OCI-LY3 (cell line): ENCODE measurements around the gene TMCC1.

Experiments
- H2AFZ ChIP-seq: fragments of 200-600, 300-600 bp; shearing (Covaris generic); 2 replicates; pipeline ENCODE4 v1.6.0; 2014; ENCODE audit warnings: antibody characterized with exemption, low read depth, low read length
- H3K27ac ChIP-seq: fragments of 200-600, 300-600 bp; sonication (generic); 2 replicates; pipeline ENCODE4 v1.5.1; 2014; ENCODE audit warnings: mild to moderate bottlenecking, low read length, moderate library complexity, mixed read lengths
- H3K27me3 ChIP-seq: fragments of 200-600, 300-600 bp; sonication (generic); 2 replicates; pipeline ENCODE4 v1.6.1; 2014; ENCODE audit warnings: low read depth, low read length, mixed read lengths
- H3K36me3 ChIP-seq: fragments of 200-600, 300-600 bp; sonication (generic); replicated peaks from 2 replicates; pipeline ENCODE3; 2014; ENCODE audit warnings: low read depth, low read length, mixed read lengths
- H3K4me1 ChIP-seq: fragments of 300-600, 200-600 bp; sonication (generic); 2 replicates; pipeline ENCODE4 v1.6.1; 2014; ENCODE audit warnings: low read length, mixed read lengths
- H3K4me2 ChIP-seq: fragments of 200-600, 300-600 bp; sonication (generic); 2 replicates; pipeline ENCODE4 v1.6.1; 2014; ENCODE audit warnings: low read length, mixed read lengths
- H3K4me3 ChIP-seq: fragments of 300-600, 200-600 bp; sonication (generic); 2 replicates; pipeline ENCODE4 v1.5.1; 2014; ENCODE audit warnings: antibody characterized with exemption, mild to moderate bottlenecking, low read length, moderate library complexity
- H3K79me2 ChIP-seq: fragments of 300-600, 200-600 bp; shearing (Covaris generic); 2 replicates; pipeline ENCODE4 v1.6.1; 2014; ENCODE audit warnings: mild to moderate bottlenecking, low read length, mixed read lengths
- H3K9ac ChIP-seq: fragments of 300-600, 200-600 bp; shearing (Covaris generic); 2 replicates; pipeline ENCODE4 v1.6.0; 2014; ENCODE audit warnings: mild to moderate bottlenecking, low read length, moderate library complexity
- H3K9me3 ChIP-seq: fragments of 200-600, 300-600 bp; shearing (Covaris generic); 2 replicates; pipeline ENCODE4 v1.6.1; 2014; ENCODE audit warnings: low read length, mixed read lengths; ENCODE audit not compliant: insufficient read depth
- H4K20me1 ChIP-seq: fragments of 200-600, 300-600 bp; sonication (generic); 2 replicates; pipeline ENCODE4 v1.6.1; 2016; ENCODE audit warnings: low read length, mixed read lengths; ENCODE audit not compliant: insufficient read depth
- EZH2phosphoT487 ChIP-seq: fragments of 200-600 bp; shearing (Covaris generic); IDR thresholded peaks from 2 replicates; pipeline ENCODE4 v1.6.1; 2018; ENCODE audit warnings: antibody characterized with exemption, mixed run types, low read depth
- TF ChIP-seq, protein P1 (sequence below): fragments of 200-600, 300-600 bp; sonication (generic); IDR thresholded peaks from 2 replicates; pipeline ENCODE4 v1.5.1; 2014; ENCODE audit warnings: antibody characterized with exemption, low read length, low read depth

Gene TMCC1

DNA sequence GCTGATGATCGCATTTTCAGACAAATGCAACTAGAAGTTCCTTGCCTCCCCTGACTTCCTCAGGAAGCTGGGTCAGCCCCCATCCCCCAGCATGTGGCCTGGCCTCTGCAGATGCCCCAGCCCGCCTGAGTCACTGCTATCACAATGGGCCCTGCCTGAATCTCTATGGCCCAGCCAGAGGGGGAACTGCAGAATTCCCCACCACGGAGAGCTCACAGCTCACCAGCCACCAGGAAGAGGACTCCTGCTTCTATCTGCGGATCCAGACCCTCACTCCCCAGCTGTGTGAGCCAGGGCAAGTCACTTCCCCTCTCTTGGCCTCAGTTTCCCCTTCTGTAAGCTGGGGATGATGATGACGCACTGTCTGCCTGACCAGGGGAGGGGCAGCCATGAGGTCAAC is 293.9 kb downstream of the TMCC1 start:
- no peak overlapping the region for H3K27ac ChIP-seq
- no peaks in the 10 kb centered on the region for H3K9me3 ChIP-seq
- H3K4me3 ChIP-seq = no peak overlapping the region
- H3K4me2 ChIP-seq = no peak overlapping the region
- no peaks in the 10 kb centered on the region for H3K36me3 ChIP-seq
- no peak for TF ChIP-seq EZH2phosphoT487
- TF ChIP-seq, protein P1, sequence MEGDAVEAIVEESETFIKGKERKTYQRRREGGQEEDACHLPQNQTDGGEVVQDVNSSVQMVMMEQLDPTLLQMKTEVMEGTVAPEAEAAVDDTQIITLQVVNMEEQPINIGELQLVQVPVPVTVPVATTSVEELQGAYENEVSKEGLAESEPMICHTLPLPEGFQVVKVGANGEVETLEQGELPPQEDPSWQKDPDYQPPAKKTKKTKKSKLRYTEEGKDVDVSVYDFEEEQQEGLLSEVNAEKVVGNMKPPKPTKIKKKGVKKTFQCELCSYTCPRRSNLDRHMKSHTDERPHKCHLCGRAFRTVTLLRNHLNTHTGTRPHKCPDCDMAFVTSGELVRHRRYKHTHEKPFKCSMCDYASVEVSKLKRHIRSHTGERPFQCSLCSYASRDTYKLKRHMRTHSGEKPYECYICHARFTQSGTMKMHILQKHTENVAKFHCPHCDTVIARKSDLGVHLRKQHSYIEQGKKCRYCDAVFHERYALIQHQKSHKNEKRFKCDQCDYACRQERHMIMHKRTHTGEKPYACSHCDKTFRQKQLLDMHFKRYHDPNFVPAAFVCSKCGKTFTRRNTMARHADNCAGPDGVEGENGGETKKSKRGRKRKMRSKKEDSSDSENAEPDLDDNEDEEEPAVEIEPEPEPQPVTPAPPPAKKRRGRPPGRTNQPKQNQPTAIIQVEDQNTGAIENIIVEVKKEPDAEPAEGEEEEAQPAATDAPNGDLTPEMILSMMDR = no peak
- H3K79me2 ChIP-seq = no peaks in the 10 kb centered on the region
- no peaks in the 10 kb centered on the region for H4K20me1 ChIP-seq
- no peak overlapping the region for H3K9ac ChIP-seq
- no peaks in the 10 kb centered on the region for H3K4me1 ChIP-seq
- H2AFZ ChIP-seq = no peak overlapping the region
- no peaks in the 10 kb centered on the region for H3K27me3 ChIP-seq

DNA sequence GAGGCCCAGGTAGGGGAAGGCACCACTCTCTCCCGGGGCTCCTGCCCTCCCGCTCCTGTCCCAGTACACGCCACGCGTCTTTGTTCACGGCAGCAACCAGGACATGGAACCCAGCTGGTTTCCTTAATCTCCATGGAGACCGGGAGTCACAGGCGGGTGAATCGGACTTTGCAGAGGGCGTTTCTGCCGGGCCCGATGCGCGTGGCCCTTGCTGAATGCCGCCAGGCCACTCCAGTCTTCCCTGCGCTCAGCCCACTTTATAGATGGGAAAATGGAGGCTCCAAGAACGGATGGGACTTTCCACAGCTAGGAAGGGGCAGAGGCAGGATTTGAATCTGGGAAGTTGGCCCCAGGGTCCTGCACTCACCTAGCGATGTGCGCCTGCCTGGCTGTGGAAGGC is 294.4 kb downstream of the TMCC1 start:
- H3K27me3 ChIP-seq = no peaks in the 10 kb centered on the region
- no peak for TF ChIP-seq EZH2phosphoT487
- TF ChIP-seq, protein P1 = no peak
- H3K4me3 ChIP-seq = no peak overlapping the region
- no peak overlapping the region for H3K27ac ChIP-seq
- no peaks in the 10 kb centered on the region for H3K9me3 ChIP-seq
- no peaks in the 10 kb centered on the region for H3K79me2 ChIP-seq
- no peak overlapping the region for H2AFZ ChIP-seq
- H3K36me3 ChIP-seq = no peaks in the 10 kb centered on the region
- no peak overlapping the region for H3K9ac ChIP-seq
- H4K20me1 ChIP-seq = no peaks in the 10 kb centered on the region
- no peak overlapping the region for H3K4me2 ChIP-seq
- no peaks in the 10 kb centered on the region for H3K4me1 ChIP-seq

DNA sequence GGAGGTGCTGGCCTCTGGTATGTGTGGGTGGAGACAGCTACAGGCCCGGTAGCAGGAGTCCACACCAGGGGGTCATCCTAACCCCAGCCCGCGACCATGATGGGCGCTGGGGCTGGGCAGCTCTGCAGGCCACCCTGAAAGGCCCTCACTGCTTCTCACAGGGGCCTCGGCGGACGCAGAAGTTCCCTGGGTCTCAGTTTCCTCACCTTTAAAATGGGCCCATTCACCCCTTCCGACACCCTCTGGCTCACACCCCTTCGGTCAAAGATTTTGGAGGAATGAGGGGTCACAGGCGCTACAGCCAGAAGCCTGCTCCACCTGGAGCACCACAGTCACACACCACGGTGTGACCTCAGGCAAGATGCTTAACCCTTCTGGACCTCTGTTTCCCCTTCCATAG is 295.0 kb downstream of the TMCC1 start:
- Histone ChIP-seq H3K4me1 (no peaks in the 10 kb centered on the region), H3K4me2 (no peak overlapping the region)

DNA sequence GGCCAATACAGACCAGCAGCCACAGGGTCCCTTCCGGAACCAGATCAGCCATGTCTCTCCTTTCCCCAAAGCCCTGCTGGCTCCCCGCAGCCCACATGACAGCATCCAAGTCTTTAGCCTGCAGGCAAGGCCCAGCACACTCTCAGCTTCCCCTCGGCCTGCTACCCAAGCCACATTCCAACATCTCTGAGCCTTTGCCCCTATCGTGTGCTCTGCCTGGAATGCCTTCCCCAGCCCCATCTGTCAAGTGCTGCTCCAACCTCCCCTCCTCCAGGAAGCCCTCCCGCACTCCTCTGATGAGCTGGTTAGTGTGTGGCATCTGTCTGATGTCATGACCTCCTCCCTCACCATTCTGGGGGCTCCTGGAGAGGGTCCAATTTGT is 295.5 kb downstream of the TMCC1 start:
- Histone ChIP-seq H3K4me2 (no peak overlapping the region), H3K36me3 (no peaks in the 10 kb centered on the region), H3K4me3 (no peak overlapping the region), H3K9me3 (no peaks in the 10 kb centered on the region), H2AFZ (no peak overlapping the region), H3K27me3 (no peaks in the 10 kb centered on the region), H3K4me1 (peaks cover 1% of the 10 kb centered on the region; the same call in 1 of the 2 replicates), H3K79me2 (no peaks in the 10 kb centered on the region), H3K27ac (no peak overlapping the region), H4K20me1 (no peaks in the 10 kb centered on the region), H3K9ac (no peak overlapping the region)
- TF ChIP-seq EZH2phosphoT487 = no peak
- TF ChIP-seq, protein P1 = no peak

More for the DNA sequence above, 295.0 kb downstream of the TMCC1 start:
- Histone ChIP-seq H3K27me3 (no peaks in the 10 kb centered on the region), H4K20me1 (no peaks in the 10 kb centered on the region), H3K27ac (no peak overlapping the region), H3K36me3 (no peaks in the 10 kb centered on the region), H3K4me3 (no peak overlapping the region), H3K9me3 (no peaks in the 10 kb centered on the region), H3K79me2 (no peaks in the 10 kb centered on the region), H3K9ac (no peak overlapping the region), H2AFZ (no peak overlapping the region)
- TF ChIP-seq, protein P1 = no peak
- TF ChIP-seq EZH2phosphoT487 = no peak
